Measurements from ENCODE around the gene PTCHD1.

PTCHD1 gene

DNA sequence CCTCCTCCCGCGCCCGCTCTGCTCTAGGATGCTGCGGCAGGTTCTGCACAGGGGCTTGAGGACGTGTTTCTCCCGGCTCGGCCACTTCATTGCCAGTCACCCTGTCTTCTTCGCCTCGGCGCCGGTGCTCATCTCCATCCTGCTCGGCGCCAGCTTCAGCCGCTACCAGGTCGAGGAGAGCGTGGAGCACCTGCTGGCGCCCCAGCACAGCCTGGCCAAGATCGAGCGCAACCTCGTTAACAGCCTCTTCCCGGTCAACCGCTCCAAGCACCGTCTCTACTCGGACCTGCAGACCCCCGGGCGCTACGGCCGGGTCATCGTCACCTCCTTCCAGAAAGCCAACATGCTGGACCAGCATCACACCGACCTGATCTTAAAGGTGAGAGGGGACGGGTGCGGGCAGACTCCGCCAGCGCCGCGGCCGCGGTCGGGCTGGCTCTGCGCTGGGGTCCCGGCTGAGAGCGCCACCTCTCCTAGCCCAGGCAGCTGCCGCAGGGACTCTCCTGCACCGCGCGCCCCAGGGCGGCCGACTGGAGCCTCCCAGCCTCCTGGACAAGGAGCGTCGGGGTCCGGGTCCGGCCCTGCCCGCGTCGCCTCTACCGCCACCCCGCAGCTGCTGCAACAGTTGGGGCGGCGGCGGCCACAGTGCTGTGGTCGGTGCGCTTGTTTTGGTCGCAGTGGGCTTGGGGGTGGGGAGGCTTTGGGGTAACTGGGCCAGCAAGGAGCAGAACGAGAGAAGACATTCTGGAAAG is at the start of gene PTCHD1:
TSS of gene PTCHD1 (plus strand) at position 2 of the 752 bp plus-strand sequence. CDS start at position 29, 27 bp downstream.
- DNase-seq = no peak

DNA sequence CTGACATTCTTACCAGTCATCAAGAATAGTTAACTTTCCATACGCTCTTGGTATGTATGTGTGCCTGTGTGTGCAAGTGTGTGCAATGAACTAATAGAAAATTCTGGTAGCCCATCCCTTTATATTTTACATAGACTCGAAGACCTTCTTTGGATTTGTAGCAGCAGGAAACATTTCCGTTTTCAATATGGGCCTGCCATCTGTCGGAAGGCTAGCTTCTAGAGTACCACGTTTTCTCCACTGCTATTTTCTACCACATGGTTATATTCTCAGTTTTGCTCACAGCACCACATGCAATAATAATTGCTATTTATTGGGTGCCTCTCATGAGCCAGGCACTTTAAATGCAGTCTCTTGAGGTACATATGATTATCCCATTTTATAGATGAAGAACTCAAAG is 47.9 kb upstream of the PTCHD1 start:
- no peak for DNase-seq

DNA sequence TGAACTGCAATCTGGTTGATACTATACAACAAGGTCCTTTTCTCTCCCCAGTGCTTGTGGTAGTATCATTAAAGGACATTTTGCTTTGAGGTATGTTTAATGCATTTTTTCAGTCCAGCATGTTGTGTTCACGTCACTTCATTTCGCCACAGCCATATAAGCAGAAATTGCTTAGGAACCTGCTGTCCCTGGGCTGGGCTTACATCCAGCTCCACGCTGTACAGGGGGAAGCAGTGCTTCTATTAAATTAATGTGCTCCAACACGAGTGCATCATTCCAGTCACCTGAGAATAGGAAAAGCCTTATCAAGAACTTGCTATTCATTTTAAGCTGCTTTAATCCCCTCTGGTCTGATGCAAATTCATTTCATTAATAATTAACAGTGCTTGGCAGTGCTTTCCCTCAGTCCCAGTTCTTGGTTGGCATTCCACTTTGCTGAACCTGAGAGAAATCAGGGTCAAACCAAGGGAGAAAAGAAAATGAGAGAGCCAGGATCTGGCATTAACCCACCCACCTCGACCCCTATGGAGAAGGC is 47.4 kb upstream of the PTCHD1 start:
- no peak for DNase-seq

DNA sequence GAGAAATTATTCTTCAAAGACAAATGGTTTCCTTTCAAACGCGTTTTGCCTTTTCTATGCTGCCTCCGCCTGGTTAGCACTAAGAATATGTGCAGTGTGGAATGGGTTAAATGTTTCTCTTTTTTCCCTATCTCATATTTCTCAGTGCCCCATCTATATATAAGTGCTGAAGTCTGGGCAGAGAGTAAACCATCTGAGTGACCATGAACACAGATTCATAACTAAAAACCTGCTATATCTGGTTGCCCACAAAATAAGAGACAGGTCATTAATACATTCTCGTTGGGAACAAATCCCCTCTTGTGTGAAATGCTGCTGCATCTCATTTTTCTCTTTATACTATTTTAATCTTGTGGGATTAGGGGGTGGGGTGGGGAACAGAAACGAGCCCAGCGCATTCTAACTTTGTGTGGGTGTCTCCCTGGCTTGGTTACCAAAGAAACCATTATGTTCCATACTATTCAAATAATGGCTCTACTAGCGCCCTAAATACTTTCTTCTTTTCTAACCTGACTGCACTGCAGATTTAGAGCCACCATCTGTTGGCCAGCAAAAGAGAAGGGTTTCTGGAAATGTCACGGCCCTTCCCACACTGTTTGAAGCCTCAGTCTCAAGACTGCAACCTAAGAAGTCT is 42.2 kb upstream of the PTCHD1 start:
- no peak for DNase-seq

DNA sequence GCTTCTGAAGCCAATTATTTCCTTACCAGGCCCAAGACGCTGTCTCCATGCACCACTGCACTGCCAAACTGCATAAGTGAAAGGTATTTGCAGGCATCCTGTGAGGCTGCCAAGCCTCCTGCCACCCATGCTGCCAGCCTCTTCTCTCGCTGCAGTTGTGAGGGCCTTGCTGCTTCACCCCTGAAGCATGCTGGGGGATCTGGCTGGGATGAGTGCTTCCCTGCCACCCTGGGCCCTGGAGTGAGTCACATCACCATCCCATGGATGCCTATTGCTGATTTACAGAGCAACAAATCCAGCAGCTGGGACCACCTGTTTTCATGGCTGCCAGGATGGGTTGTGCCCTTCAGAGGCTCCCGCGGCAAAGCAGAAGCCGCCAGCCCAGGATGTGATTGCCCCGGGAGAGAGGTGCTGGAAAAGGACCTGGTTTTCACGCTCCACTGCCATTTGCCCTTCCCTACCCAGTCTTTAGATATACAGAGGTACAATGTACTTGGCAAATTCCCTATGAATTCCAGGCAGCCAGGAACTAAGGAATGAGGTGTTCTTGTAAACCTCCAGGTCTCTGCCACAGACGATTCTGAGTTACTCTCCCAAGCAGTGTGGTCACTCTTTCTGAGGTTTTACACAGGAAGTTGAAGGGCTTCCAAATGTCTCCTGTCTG is 41.5 kb upstream of the PTCHD1 start:
- DNase-seq = no peak

DNA sequence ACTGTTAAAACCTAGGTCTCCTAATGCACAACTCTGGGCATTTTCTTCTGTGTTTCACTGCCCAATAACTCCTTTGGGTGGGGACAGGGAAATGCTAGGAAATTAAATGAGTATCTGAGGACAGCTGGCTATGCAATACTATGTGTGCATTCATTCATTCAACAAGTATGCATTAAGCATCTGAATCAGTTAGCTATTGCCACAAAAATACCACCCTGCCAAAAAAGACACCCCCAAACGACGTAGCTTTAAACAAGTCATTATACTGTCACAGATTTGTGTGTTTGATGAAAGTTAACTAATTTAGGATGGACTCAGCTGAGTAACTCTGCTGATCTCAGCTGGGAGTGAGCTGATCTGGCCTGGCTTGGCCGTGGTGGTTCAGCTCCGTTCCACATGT is 29.8 kb upstream of the PTCHD1 start:
- DNase-seq = no peak

DNA sequence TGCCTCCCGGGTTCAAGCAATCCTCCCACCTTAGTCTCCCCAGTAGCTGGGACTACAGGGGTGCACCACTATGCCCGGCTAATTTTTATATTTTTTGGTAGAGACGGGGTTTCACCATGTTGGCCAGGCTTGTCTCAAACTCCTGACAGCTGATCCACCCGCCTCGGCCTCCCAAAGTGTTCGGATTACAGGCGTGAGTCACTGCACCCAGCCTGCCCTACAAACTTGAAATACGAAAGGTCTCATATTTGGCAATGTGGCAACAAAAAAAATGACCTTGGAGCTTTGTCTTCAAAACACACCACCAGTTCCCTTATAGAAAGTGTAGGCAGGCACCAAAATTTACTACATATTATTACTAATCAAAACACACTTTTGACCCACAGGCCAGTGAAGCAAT is 22.9 kb upstream of the PTCHD1 start:
- DNase-seq = no peak

DNA sequence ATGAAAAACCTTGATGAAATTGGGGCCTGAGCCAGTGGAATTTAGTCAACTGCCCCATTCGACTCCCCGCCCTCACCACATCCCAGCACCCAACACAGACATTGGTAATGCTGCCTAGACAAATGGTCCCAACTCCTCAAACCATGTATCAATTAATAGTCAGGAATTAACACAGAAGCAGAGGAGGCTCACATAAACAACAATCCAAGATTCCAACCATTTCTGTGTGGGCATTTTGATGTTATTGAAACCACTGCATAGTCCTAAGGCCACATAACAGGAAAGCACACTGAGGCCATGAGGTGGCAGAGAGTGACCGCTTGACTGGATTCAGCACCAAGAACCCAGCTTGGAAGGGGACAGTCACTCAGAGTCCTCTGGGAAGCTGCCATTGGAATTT is 22.5 kb upstream of the PTCHD1 start:
- no peak for DNase-seq

DNA sequence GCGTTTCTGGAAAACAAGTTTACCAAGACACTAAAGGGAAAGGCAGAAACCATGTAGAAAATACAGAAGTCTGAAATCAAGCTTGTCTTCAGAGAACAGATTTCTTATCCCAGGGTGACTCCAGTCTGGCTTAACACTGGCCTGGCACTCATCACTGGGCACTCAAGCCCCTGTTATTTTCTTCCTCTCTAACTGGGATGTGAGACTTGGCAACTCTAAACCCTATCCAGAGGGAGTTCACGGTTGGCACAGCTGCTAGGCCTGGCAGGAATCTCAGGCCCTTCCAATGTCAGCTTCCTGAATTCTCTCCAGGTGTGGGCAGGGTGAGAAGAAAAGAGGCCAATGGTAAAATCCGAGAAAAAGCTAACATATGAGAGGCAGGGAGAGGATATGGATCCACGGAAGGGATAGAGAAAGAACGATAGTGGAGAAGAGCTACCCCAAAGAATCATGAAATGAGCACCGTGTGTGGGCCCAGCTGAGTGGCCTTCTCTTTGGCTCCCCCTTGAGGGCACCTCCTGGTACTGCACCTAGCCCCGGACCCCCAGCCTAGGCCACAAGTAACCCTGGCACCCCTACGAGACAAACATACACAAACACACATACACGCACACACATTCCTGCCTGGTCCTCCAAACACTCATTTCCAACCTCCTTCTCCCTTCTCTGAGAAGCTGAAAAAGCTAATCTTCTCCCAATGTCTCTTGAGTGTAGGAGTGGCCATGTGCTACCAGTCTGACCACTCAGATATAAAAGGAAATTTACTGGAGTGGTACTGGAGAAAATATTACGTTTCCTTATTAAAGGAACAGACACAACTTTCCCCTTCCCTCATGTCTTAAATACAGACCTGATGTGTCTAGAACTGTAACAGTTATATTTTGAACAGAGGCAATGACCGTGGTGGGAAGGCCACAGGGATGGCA is 16.6 kb upstream of the PTCHD1 start:
- DNase-seq = peak; percentile 19

DNA sequence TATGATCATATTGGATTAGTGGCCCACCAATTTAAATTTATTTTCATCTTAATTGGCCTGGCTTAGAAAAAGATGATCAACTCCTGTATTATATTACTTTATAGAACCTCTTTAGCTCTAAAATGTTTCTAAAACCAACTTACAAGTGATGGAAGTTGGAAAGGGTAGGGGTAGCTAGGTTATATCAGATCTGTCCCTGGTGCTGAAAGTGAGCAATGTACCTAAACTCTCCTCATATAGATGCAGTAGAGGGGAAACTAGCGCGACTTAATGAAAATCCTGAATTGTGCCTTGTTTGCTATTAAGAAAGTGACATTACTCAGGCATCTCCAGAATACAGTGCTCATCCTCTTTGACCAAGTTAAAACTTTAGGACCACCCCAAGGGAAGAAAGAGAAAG is 7.5 kb upstream of the PTCHD1 start:
- DNase-seq = no peak

DNA sequence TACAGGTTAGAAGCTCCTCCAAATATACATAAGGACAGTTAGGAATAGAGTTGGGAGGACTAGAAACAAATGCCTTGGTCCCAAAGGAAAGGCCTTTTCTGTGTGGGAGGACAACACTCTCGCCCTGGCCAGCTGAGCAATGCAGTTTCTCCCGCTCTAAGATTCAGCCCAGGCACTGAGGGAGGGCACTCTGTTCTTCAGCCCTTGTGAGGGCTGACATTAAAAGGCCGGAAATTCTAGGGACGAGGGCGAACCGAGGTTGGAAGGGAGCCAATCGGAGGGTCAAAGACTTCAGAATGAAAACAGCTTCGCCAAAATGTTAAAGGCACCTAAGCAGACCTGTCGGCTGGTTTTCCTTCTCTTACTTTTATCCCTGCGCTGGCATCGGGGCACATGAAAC is 2.9 kb upstream of the PTCHD1 start:
- DNase-seq = no peak

DNA sequence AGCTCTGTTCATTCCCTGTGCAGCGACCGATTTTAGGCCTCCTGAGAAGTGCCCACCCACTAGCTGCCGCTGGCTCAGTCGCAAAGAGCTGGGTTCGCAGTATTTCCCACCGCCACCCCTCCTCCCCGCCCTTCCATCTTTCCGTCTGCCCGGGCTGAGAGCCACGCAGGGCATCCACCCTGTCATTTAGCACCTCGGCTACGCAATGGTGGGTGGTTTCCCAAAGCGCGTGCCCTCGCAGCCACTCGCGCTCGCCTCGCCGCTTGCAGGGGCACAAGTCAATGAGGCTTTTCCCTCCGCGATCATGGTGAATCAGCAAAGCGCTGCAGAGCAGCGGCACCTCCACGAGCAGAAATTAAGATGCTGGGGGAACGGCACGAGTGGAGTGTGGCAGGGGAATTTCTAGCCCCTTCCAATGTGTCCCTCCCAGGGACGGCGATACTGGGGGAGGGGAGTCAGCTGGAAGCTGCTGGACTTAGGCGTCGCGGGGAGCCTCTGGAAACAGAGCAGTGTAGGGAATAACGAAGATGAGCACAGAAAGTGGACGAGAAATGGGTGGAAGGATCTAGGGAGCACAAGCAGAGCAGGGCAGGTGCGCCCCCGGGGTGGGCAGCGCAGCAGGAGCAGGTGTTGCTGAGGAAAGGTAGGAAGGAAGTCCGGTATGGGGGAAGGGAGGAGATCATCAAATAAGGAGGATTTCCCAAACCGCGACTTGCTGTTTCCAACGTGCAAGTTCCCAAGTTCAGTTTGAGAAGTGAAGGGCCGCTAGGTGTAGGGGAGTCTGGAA is 2.4 kb upstream of the PTCHD1 start:
- DNase-seq = no peak

DNA sequence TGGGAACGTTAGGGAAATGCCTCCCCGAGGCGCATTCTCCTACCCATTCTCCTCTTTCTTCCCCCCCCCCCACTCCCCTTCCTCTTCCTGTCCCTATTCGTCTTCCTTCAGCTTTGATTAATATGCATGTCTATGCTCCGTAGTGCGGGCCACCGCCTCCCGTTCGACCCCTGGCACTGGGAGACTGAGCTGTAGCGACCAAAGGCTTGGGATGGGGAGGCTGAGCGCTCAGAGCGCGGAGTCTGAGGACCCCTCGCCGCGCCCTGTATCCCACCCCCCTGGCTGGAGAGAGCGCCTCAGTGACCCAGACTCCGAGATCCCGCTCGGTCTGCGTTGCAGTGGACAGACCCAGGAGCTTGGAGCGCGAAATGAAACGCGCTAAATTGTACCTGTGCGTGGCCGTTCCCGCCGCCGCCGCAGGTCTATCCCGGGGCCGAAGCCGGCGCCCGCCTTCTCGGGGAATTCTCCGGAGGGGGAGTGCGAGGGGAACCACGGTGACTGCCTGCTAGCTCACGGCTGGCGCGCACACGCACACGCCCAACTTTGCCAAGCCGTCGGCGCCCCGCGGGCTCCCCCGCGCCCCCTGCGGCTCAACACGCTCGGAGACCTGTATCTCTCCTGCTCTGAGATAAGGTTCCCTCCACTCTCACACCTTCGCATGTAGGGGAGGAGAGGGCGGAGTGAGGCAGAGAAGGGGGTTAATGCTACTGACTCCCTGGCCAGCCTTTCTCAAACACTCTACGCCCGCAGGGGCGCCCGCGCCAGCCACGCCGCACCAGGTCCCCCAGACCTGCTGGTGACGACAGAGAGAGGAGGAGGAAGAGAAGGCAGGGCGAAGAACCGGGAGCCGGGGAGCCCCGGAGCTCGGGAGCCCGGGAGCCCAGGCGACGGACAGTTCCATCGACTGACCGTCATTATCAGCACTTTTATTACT is 1.5 kb upstream of the PTCHD1 start:
- DNase-seq = no peak

DNA sequence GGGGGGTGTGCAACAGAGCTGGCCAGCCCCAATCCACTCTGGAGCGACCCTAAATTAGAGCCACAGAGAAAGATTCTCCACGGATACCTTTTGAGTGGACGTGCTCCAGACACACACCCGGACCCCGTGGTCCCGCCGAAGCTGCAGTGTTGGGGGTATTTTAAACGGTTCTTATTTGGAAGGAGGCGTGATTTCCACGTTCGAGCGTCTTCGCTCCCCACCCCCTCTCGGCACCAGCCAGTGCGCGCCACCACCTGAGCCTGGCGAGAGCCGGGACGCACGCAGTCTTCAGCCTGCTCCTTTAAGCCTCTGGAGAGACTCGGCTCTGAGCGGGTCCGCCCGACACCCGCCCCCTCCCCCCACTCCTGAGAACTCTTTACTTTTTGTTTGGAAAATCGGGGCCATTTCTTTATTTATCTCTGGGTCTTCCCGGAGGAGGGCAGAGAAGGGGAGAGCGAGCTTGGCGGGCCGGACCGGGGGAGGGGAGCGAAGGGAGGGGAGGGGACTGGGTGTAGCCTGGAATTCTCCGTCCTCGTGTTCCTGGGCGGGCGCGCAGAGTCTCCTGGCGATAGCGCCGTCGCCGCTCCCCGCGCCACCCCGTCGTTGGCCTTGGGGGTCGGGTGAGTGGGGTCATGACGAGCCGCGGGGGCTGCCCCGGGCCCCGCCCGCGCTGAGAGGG is 668 bp upstream of the PTCHD1 start:
- DNase-seq = no peak

DNA sequence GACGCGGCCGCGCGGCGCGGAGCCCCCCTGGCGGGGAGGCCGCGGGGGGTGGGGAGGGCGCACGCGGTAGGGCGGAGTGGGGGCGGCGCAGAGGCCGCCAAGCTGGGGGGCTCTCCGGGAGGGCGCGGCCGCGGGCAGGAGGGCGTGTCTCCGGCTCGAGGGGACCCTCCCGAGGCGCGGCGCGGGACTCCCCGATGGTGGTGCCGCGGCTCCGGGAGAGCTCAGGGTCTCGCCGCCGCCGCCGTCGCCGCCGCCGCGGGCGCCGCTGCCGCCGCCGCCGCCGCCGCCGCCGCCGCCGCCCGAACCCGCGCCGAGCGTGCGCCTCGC is 165 bp upstream of the PTCHD1 start:
- no peak for DNase-seq

DNA sequence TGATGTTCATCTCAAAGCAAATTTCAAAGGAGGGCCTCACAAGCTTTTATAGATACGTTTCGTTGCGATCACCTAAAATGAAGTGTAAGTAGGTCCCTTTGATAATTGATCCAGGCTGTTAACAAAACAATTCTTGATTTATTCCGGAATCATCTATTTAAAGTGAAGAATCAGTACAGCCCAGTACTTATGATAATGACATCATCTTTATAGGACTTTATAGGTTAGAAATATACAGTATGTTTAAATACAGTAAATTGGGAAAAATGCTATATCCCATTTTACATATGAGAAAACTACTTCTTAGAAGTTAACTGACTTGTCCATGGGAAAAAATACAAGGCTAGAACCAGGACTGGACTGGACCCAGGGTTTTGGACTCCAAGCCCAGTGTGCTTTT is 3.7 kb downstream of the PTCHD1 start:
- DNase-seq = no peak

DNA sequence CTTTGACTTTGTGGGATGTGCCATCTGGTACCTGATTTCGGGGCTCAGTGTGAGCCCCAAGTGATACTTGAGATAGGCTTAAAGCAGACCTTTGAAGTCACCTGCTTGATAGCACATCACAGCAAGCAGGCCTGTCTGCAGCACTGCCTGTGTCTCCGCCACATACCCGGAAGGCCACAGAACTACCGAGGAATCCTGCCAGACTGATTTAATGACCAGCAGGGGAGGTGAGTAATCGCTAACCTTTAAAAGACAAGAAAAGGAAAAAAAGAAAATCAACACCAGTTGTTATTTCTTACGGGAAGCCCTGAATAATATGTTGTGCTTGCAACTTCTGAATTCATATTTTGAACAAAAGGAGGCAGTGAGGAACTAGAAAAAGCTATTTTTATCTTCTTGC is 6.8 kb downstream of the PTCHD1 start:
- no peak for DNase-seq

DNA sequence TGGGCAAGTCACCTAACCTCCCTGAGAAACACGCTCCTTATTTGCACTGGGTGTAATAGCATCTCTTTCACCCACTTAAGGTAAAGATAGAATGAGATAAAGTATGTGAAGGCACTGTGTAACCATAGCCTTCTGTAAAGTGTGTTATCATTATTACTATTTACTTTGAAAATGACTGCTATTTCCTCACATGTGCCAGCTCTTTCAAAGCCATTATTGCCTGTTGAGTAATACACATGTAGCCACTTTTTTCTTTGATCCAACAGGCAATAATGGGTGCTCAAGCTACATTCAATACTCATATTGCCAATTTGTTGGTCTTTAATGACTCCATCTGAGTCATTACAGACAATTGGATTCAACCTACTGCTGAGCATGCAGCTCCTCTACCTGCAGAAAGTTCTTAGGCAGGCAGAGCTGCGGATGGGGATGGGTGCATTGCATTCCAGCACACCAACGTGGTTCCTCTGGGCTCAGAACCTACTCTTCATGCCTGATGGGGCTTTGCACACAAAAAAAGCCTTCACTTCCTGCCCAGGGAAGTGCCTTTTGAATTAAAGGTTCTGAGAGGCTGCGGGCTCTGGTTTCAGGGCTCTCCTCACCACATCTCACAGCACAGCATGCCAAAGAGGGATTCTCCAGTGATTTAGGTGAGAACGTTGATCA is 9.7 kb downstream of the PTCHD1 start:
- DNase-seq = no peak

DNA sequence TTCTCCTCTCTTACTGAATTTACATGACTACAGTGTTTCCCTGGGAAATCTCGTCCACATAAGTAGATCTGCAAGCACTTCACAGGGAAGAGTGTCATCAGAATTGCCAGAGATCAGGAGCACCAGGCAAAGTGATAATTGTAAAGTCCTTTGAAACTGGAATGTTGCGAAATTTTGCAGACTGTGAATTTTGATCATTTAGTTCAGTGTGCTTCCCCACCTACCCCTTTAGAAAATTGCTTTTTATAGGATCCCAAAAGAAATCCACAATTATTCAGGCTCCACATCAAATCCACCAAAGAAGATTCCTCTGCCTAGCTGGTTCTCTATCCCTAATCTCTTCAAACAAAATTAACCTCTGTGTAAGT is 10.2 kb downstream of the PTCHD1 start:
- no peak for DNase-seq

DNA sequence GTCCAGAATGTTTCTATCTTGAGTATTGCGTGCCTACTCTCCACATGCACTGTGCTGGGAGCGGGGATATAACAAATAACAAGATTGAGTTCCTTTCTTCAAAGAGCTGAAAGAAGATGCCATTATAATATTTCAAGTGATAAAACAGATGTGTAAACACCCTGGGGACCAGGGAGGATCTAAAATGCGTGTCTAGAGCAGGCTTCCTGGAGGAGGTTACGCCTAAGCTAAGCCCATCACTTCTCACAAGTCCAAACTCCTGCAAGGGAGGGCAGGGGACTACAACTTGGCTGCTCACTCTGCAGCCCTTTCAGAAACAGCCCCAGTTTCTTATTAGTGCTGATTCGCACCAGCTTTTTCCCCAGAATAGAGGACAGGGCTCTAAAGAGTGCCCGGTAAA is 21.5 kb downstream of the PTCHD1 start:
- DNase-seq = no peak

Data from hematopoietic multipotent progenitor cell treated with erythropoietin and hydrocortisone succinate and interleukin-3 and kit ligand, for 8 days (in vitro differentiated cells).